ENCODE results near the gene FAM120A.

FAM120A gene

DNA sequence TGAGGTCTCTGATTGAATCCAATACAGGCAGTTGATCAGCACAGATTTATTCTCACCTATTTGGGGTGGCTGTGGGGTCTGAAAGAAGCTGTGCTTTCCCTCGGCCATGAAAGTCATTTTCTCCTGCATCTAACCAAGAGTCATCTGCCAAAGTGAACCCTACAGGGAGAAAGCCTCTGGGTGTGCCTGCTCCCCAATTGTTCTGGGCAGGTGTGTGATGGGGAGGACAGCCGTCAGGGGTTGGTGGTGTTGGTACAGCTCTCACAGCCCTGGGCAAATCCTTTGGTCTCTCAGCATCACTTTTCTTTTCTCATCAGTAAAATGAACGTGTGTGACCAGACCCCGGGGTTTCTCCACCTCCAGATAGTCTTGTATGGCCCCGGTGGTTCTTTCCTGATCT is 127.4 kb downstream of the FAM120A start:
- no peak for DNase-seq (ENCODE audit: low read depth, low spot score)

DNA sequence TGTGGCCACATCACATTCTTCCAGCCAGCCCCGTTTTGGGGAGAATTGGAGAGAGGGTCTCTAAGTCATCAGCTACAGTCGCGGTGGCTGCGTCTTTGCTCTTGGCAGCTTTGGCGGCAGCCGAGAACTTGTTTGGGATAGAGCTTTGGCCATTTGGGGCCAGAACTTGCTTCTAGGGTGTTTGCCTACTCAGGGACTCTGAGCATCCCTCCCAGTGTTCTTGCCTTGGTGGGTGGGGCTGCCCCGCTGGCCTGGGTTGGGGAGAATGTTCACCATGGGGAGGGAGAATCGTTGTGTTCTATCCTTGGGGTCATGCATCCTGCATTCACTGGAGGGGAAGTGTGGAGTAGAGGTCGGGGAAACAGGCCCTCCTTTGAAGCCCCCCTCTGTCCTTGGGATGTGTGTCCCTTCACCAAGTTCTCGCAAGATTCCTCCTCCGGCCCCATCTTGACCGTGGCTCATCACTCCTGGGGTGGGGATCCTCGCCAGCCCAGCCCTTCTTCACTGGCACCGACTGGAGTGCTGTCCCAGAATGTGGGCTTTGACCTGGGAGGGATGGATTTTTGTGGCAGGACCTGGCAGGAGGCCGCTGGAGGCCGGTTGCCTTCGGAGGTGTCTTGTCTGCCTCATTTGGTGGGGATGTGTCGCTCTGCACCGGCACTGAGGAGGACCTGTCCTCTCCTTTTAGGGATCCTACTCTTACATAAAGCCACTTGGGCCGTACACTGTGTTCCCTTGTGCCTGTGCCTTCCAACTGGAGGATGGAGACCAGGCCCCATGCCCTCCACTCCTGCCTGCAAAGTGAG is 128.4 kb downstream of the FAM120A start:
- no peak for DNase-seq (ENCODE audit: low read depth, low spot score)

DNA sequence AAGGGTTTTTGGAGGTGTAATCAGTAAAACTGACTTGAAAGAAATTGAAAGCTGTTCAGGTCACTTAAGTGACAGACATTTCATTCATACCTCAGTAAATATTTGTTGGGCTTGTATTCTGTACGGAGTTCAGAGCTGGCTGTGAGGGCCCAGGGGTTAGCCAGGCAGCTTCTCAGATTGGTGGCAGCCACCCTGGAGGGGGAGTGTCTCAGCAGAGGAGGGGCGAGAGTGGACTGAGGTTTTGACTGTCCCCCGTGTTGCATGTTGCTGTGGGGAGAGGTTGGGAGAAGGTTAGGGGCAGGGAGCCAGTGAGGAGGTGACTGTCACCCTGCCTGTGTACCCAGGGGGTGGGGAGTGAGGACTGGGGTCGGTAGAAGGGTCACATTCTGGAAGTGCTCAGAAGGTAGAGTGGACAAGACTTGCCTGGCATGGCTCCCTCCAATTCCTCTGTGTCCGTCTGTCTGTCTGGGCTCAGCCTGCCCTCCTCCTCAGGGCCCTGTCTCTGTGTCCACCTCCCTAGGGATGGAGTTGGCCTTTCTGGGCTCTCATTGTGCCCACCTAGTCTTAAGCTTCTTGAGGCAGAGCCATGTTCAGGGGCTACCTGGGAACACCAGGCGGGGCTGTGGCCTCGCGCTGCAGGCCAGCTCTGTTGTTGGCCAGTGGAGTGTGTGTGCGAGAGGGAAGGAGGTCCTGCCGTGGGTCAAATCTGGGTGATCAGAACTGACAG is 129.3 kb downstream of the FAM120A start:
- DNase-seq (ENCODE audit: low read depth, low spot score) = no peak

DNA sequence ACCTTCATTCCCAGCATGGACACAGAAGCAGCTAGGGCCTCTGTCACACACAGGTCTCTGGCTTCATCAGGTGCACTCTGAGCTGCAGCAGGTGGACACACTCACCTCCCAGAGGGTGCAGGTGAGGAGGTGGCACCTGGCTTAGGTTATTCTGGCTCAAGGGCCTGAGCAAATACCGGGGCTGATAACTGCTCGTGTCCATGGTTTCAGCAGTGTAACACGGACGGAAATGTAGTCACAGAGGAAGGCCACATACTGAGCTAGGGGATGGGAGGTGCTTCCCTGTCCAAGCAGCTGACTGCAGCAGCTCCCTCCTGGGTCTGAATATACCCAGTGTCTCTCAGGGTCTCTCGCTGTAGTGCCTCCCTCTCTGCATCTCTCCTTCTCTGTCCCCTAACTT is 130.6 kb downstream of the FAM120A start:
- no peak for DNase-seq (ENCODE audit: low read depth, low spot score)

DNA sequence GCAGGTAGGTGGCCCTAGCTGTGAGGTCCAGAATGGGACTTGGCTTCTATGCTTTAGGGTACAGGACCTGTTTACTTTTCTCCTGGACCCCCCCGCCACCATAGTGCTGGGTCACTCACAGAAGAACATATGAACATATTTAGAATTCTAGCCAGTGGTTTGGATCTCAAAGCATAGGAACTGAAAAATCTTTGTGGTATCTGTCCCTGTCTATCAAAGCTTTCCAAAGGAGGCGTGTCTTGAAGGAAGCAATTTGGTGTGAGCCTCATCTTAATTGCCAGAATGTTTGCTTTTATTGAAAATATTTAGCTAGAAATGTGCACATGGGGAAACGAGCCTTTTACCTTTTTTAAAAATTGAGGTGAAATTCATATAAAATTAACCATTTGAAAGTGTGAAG is 131.1 kb downstream of the FAM120A start:
- no peak for DNase-seq (ENCODE audit: low read depth, low spot score)

DNA sequence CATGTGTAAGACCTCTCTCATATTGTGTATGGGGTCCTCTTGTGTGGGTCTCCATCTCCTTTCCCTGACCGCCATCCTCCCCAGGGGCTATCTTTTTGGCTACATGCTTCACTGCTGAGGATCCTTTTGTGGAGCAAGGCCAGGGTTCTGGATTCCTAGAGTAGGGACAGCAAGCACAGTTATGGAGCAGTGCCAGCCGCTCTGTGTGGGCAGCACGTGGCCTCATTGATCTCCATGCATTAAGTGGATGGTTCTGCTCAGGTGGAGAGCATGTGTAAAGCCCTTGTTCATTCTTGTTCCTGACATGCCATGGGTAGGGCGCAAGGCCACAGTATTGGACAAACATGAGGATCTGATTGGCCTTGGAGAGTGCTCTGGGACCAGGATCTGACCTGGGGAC is 133.8 kb downstream of the FAM120A start:
- no peak for DNase-seq (ENCODE audit: low read depth, low spot score)

DNA sequence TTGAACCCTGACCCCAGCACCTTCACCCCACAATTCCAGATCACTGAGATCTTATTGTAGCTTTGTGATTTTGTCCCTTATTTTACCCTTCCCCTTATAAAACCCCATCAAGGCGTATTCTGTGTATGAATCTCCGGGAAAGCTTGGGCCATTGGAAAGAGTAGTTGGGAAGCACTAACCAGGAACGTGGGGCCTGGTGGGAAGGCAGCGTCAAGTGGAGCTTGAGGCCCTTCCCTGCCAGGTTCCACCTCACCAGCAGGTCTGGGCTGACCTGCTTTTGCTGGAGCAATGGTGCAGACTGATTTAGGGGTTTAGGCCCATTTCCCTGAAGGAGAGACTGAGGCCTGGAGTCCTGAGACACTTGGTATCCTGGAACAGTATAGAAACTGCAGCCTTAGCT is 134.2 kb downstream of the FAM120A start:
- DNase-seq (ENCODE audit: low read depth, low spot score) = no peak

DNA sequence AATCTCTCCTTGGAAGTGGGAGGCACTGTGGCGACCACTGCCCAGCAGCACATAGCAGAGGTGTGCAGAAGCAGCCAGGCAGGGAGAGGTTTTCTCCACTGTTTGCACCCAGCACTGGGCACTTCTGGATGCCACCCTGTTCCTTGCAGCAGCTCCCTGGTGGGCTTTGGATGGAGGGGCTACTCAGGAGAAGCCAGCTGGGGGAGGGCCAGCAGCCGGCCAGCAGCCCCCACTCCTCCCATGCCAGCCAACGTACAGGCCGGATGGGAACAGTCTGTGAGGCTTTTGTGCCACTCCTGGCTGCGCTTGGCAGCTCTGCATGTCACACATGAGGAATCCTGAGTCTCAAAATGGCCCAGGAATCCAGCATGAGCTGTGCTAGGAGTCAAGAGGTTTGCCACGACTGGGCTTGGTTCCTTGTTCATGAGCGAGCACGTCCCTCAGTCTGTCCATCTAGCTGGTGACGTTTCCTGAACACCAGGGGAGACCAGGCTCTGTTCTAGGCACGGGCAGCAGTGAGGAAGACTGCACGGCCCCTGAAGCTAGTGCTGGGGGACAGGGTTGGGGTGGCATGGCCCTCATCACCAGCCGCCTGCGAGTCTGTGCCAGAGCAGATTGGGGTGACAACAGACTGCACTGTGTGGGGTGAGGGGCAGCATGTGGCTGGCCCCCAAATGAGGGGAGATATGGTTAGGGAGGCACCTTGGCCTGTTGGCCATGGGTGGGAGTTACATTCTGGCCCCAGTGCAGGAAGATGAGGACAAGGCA is 135.0 kb downstream of the FAM120A start:
- no peak for DNase-seq (ENCODE audit: low read depth, low spot score)

DNA sequence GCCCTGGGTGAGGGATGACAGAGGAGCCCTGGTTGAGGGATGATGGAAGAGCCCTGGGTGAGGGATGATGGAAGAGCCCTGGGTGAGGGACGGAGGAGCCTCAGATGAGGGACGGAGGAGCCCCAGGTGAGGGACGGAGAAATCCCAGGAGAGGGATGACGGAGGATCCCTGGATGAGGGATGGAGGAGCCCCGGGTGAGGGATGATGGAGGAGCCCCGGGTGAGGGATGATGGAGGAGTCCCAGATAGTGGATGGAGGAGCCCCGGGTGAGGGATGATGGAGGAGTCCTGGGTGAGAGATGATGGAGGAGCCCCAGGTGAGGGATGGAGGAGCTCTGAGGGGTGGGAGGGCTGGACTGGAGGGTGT is 135.8 kb downstream of the FAM120A start:
- DNase-seq (ENCODE audit: low read depth, low spot score) = no peak

DNA sequence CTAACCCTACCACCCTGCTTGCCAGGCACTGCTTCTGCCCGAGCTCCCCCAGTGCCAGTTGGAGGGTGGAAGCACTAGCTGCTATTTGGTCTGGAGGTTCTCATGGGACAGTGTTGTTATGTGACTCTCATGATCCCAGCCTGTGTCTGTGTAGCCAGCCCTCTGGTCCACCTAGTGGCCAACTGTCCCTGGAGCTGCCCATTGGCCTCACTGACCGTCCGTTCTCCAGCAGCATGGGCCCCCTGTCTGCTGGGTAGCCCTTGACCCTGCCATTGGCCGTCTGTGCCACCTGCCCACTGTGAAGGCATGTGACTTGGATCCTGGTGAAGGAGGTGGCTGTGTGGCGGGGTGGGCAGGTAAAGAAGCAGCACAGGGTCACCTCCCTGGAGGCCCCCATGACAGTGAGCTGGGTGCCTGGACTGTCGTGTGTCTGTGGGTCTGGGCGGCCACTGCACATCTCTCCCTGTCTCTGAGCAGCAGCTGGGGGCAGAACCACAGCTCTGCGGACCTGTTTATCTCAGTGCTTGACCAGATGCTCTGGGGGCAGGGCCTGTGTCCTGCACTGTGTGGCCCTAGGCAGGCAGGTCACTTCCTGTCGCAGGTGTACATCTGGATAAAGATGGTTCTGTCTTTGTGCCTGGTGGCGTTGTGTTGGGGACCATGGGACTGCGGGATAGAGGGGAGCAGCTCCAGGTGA is 136.3 kb downstream of the FAM120A start:
- DNase-seq (ENCODE audit: low read depth, low spot score) = no peak

DNA sequence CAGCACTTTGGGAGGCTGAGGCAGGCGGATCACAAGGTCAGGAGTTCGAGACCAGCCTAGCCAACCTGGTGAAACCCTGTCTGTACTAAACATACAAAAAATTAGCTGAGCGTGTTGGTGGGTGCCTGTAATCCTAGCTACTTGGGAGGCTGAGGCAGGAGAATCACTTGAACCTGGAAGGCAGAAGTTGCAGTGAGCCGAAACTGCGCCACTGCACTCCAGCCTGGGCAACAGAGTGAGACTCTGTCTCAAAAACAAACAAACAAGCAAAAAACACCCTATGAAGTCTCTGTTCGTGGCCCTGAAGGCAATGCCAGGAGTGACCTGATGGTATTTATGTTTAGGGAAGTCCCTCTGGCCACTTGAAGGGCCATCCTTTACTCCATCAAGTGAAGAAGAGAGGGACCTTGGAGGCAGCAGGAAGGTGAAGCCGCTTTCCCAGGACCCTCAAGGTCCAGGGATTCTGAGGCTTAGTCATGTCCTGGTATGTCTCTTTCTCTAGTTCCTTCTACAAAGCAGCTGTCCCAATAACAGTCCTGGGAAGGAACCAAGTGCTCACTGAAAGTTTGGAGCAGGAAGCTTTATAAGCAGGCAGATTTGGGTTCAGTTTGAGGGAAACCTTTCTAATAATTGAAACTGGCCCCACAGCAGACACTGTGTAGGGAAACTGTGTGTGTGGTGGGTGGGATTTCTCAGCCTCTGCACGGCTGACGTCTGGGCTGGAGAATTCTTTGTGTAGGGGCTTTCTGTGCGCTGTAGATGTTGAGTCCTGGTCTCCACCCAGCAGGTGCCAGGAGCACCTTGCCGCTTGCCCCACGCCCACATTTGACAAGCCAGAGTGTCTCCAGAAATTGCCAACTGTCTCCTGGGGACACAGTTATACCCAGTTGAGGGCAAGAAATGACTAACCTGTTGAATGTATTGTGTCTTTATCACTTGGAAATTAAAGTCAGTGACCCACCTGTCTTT is 137.4 kb downstream of the FAM120A start:
- DNase-seq (ENCODE audit: low read depth, low spot score) = no peak

DNA sequence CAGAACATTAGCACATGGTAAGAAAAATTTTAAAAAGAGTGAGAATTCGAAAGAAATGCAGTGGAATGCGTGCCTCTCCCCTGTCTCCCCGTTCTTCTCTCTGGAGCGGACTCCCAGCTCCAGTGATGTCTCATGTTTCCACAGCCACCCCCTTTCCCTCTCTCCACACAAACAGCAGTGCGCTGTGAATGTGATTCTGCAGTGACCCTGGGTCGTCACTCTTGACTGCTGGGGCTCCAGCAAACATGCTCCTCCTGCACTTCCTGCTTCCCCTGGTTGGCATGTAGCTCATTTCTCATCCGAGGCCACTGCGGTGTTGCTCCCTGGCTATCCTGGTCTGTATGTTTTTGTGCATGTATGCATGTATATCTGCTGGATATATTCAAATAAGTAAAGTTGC is 138.2 kb downstream of the FAM120A start:
- no peak for DNase-seq (ENCODE audit: low read depth, low spot score)

DNA sequence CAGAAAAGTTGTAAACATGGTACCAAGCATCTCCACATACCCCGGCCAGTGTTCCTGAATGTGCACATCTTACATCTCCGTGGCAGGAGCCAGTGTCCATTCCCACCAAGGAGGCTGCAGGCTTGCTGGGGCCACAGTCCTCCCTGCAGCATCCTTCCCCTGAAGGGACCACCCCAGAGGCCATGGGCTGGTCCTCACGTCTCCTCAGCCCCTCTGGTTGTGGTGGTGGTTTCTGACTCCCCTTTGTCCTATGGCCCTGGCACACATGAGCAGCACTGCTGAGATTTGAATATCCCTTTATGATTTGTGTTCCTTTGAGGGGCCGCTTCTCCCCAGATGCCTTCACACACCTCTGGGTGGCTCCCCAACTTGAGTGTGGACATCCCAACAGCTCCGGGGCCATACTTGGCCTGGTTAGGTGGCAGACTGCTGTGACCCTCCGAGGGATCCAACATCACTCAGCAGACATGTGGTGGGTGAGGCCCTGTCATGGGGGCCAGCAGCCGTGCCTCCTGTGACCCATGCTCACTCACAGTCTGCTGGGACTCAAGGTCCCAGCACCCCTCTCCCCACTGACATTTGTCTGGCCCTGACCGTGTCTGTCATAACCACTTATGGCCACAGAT is 139.2 kb downstream of the FAM120A start:
- DNase-seq (ENCODE audit: low read depth, low spot score) = no peak

DNA sequence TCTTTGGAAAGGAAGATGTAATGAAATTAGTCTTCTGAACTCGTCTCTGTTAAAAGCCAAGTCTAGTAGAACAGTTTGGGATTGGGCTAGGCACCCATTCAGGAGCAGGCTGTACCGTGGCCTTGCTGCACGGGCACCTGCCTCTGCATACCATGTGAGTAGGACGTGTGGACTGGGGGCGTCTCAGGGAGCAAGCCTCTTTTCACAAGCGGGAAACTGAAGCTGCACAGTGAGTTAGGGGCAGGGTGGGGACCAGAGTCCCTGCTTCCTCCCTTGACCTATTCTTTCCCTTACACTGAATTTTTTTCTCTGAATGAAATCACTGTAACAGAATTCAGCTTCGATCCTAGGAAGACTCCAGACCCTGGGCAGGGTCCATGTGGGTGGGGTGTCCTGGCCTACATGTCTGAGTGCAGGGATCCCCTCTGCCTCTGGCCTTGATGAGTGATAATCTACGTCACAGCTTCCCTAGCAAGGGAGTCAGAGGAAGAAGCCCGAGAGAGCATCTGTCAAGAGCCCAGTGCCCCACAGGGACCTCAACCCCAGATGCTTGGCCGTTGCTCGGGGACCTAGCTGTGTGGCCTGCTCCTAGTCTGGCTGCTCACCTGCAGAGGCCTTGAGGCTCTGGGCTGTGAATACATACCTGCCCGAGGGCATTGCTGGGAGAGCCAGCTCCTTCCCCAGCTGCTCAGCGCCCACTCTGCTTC is 140.0 kb downstream of the FAM120A start:
- no peak for DNase-seq (ENCODE audit: low read depth, low spot score)

DNA sequence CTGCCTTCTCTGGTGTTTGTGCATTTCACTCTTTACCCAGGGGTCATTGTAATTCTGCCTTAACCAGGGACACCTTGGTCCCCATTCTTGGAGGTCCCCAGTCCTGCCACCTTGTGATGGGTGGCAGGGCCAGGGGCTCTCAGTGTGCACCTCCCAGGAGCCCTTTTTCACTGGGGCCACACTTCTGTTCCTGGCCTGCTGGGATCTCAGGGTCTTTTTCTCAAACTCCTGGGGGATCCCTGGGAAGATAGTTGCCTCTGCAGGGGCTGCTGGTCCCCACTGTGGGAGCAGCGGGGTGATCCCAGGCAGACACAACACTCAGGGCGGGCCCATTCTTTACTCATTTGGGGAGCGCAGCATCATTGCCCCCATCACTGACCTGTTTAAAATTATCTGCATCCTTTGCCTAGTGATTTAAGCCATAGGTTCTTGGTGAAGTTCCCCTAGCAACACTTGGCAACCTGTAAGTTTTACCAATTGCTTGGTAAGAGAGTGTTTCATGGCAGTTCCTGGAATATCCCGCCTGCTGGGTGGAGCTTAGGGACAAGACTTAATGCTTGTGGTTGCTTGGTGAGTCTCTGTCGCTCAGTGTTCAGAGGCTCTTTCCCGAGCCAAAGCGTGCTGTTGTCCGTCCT is 140.6 kb downstream of the FAM120A start:
- no peak for DNase-seq (ENCODE audit: low read depth, low spot score)

DNA sequence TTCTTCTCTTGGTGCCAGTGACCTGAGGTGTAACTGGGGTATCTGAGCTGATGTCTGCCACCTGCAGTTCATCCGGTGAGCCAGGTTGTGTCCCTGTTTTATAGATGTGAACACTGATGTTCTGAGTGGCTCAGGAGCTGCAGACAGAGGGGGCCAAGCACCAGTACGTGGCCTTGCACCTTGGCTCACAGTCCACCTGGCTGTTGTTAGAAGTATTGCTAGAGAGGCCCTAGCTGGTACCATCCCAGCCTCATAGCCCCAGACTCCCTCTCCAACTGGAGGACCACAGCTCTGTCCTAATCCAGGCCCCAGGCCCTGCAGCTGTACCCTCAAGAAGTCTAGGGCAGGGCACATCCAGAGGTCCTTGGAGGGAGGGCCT is 141.1 kb downstream of the FAM120A start:
- peak; percentile 73 for DNase-seq (ENCODE audit: low read depth, low spot score)

DNA sequence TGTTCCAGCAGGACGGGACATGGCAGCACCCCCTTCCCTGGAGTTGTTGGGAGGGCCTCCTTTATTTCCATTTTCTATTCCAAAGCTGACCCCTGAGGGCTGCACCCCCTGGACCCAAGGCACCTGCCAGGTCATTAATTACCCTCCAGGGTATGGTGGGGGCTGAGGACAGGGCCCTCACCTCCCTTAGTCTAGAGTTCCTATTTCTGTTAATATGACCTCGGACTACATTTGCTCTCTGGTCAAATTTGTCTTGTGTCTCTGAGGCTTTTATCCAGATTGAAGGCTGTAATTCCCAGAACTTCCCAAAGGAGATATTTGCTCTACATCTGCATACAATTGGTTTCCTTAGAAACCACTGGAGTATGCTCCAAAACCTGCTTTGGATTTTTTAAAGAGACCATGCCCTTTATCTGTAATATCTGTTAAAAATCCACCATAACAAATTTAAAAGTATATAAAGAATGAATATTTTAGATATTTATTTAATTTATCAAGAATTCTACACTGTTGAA is 141.7 kb downstream of the FAM120A start:
- no peak for DNase-seq (ENCODE audit: low read depth, low spot score)

DNA sequence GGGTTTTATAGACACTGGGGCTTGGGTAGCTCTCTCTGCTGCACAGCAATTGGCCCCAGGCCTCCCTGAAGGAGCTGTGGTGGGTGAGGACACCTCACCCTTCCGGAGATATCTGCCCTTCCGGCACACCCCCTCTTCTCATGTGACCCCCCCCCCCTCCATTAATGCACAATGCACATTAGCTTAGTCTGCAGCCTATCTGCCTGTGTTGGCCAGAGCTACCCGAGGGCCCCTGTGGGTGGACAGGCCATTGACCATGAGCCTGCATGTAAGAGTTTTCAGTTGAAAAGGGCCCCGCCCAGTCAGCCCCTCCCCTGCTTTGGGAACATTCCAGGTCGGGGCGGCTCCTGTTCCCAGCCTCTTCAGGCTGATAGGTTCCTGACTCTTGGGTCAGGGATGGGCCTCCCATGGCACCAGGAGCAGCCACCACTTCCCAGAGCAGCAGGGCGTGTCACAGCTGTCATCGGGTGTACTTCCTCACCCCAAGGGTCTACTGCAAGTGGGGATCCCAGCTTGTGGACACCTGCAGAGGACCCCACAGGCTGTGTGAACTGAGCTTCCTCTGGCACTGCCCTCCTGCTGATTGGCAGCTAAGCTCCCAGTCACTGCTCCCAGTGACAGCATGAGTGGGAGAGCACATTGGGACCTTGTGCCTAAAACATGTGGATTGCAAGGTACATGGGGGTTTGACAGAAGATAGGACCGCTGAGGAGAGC is 142.7 kb downstream of the FAM120A start:
- DNase-seq (ENCODE audit: low read depth, low spot score) = no peak

Measured in iPS DF 19.7 (cell line).